Activated T-cell treated with anti-CD3 and anti-CD28 coated beads, Interleukin-2, amount 50 U/mL, for 24 hours (primary cell): Measurements from ENCODE around the gene RAPGEF4.

Experiments used
- DNase-seq: peaks from one replicate; pipeline ENCODE4 v3.0.0-alpha.2; 2020
- H3K27ac Mint-ChIP-seq: 2 replicates; pipeline ENCODE4 v1.8.0; 2020; ENCODE audit warnings: mild to moderate bottlenecking, mixed read lengths
- H3K27me3 Mint-ChIP-seq: 2 replicates; pipeline ENCODE4 v1.8.0; 2020; ENCODE audit warnings: mixed read lengths
- H3K36me3 Mint-ChIP-seq: 2 replicates; pipeline ENCODE4 v1.8.0; 2020; ENCODE audit warnings: low read depth, mixed read lengths
- H3K4me1 Mint-ChIP-seq: 2 replicates; pipeline ENCODE4 v1.8.0; 2020; ENCODE audit warnings: low read depth, mixed read lengths
- H3K4me3 Mint-ChIP-seq: 2 replicates; pipeline ENCODE4 v1.8.0; 2020; ENCODE audit warnings: mild to moderate bottlenecking, moderate library complexity, mixed read lengths
- H3K9me3 Mint-ChIP-seq: 2 replicates; pipeline ENCODE4 v1.8.0; 2020; ENCODE audit warnings: mixed read lengths

Gene RAPGEF4

DNA sequence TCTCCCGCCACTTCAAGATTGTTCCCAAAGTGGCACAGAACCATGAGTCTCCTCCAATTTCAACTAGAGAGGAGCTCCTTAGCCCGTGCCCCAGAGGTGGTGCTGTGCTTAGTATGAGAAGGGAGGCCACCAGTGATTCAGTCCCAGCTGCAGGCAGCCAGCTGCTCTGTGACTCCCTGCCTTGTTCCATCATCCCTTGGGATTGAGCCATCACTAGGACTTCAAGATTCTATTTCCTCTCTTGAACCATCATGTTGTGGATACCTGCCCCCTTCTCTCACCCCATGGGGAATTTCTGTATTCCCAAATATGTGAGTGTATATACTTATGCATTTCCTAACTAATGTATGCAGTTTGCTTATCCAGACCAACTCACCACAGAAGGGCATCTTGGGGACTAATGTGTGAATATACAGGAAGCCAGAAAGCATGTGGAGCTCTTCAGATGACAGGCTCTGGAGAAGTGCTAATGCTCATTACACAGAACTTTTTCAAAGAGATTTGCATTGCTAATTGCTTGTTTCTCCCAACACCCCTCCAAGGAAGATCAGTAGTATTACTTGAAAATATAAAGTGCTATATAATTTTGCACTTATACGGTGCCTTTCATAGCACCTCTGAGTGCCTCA is 229.0 kb downstream of the RAPGEF4 start:
- no peak overlapping the region for H3K27ac Mint-ChIP-seq

DNA sequence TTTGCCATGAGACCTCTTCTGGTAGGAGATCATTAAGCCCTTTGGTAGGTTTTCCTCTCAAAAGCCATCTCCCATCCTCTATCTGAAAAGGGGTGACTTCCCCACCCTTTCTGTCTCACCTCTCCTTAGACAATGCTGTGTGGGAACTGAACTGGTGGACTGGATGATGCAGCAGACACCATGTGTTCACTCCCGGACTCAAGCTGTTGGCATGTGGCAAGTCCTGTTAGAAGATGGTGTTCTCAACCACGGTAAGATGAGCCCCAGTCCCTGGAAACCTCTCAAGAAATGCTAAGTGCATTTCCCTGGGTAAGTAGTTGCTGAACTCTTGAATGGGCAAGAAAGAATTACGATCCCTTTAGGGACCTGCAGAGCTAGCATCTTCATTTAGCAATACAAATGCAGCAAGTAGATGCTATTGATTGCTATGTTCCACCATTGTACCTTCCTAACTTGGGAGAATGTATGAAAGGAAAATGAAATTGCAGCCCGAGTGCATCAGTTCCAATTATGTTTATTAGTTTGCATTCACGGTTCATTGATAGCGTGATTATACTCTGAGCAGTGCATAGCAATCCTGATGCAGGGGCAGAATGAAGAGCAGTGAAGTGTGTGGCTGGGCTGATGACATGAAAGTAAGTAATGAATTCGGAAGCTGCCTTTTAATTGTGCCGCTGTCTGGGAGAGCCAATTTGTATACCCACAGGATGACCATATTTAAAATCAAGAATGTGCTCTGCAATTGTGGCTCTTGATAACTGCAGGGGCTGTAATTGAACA is 230.0 kb downstream of the RAPGEF4 start:
- no peaks in the 10 kb centered on the region for H3K36me3 Mint-ChIP-seq

More for the DNA sequence above, 229.0 kb downstream of the RAPGEF4 start:
- no peaks in the 10 kb centered on the region for H3K9me3 Mint-ChIP-seq
- peaks cover 4% of the 10 kb centered on the region for H3K27me3 Mint-ChIP-seq
- H3K4me3 Mint-ChIP-seq: no peak overlapping the region
- no peaks in the 10 kb centered on the region for H3K36me3 Mint-ChIP-seq
- peaks cover 32% of the 10 kb centered on the region for H3K4me1 Mint-ChIP-seq
- no peak for DNase-seq

DNA sequence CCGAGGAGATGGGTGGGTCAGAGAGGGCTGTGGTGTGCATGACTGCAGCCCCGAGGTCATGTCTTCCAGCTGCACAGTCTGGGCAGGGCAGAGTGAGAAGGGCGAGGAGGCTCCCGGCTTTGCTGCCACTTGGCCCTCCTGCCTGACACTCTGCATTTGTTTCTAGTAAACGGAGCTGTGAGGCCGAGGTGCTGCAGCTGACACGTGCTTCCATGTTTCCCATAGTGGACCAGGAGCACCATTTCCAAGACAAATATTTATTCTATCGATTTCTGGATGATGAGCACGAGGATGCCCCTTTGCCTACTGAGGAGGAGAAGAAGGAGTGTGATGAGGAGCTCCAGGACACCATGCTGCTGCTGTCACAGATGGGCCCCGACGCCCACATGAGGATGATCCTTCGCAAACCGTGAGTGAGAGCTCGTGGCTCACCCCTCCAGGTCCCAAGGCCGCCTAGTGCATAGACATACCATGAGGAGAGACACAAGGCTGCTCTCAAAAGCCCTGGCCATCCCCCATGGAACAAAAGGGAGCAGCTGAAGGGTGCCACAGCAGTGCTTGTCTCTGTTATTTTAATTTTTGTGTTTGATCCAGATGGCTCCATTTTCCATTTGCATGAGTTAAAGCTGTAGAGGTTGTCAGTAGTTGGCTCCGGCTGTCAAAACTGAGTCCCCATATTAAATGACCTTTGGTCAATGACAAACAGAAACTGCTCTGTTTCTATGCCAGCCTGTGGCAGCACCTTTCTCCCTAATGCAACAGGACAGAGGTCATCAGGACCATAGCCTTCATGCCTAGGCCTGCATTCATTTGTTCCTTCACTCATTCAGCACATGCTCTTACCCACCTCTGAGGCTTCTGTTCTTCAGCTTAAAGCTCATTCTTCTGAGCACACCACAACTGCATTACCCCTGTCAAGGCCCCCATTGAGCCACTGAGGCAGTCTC is 231.7 kb downstream of the RAPGEF4 start:
- no peak for DNase-seq
- Mint-ChIP-seq H3K36me3 (no peaks in the 10 kb centered on the region), H3K9me3 (no peaks in the 10 kb centered on the region), H3K4me1 (peaks cover 38% of the 10 kb centered on the region), H3K4me3 (no peak overlapping the region), H3K27me3 (peaks cover 3% of the 10 kb centered on the region), H3K27ac (no peak overlapping the region)

More for the DNA sequence above, 230.0 kb downstream of the RAPGEF4 start:
- no peak for DNase-seq
- Mint-ChIP-seq H3K27me3 (peaks cover 3% of the 10 kb centered on the region), H3K4me1 (peaks cover 41% of the 10 kb centered on the region), H3K4me3 (no peak overlapping the region), H3K27ac (no peak overlapping the region), H3K9me3 (no peaks in the 10 kb centered on the region)

DNA sequence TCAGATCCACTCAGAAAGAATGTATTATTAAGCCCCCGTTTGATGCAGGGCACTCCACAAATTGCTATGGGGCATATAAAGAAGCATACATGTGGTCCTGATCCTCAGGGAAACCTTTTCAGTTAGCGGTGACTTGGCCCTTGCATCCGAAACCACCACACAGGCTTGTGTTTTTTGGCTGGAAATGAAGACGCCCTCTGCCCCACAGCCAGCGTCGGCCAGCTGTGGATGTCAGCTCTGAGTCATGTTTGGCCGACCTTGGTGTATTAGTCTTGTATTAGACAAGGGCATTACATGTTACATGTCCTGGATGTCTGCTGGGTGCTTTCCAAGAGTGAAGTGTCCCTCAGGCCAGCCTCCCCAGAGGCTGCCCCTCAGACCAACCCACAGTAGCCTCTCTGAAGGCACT is 232.4 kb downstream of the RAPGEF4 start:
- no peak for DNase-seq
- H3K27ac Mint-ChIP-seq: no peak overlapping the region
- peaks cover 30% of the 10 kb centered on the region for H3K4me1 Mint-ChIP-seq
- no peaks in the 10 kb centered on the region for H3K36me3 Mint-ChIP-seq
- H3K4me3 Mint-ChIP-seq: no peak overlapping the region
- H3K27me3 Mint-ChIP-seq: peaks cover 4% of the 10 kb centered on the region
- no peaks in the 10 kb centered on the region for H3K9me3 Mint-ChIP-seq

DNA sequence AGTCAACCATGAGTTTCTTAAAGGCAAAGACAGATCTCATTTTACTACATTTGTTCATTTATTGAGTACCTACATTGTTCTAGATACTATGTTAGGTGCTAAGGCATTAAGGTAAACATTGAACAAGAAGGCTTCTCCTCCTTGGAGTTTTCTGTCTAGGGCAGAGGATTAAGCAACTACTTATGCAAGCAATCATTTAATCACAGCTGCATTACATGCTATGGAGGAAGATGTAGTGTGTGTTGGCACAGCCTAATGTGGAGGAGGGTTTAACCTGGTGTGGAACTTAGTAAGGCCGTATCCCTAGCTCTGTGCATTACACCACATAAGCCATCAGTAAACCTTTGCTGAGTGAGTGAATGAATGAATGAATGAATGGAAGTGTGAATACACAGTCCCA is 233.5 kb downstream of the RAPGEF4 start:
- peaks cover 10% of the 10 kb centered on the region for H3K27me3 Mint-ChIP-seq
- DNase-seq: no peak
- H3K27ac Mint-ChIP-seq: no peak overlapping the region
- peaks cover 25% of the 10 kb centered on the region for H3K4me1 Mint-ChIP-seq
- no peak overlapping the region for H3K4me3 Mint-ChIP-seq
- H3K36me3 Mint-ChIP-seq: no peaks in the 10 kb centered on the region
- H3K9me3 Mint-ChIP-seq: no peaks in the 10 kb centered on the region

DNA sequence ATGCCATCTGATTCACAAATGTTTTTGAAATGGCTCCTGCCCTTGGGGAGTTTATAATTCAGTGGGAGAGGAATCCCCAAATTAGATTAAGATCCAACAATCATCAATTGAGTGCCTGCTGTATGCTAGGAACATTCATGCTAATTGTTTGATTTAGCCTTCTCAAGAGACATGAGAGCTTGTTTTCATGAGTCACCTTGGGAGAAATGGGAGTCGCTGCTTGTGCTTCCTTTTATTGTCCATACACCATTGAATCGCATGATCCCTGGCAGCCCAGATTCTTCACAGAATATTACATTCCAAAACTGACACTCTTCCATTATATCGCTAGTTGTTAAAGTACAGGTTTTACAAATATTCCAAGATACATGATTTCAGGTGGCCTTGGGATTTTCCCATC is 234.0 kb downstream of the RAPGEF4 start:
- Mint-ChIP-seq H3K36me3 (no peaks in the 10 kb centered on the region), H3K4me1 (peaks cover 25% of the 10 kb centered on the region), H3K9me3 (no peaks in the 10 kb centered on the region), H3K27ac (no peak overlapping the region), H3K27me3 (peaks cover 10% of the 10 kb centered on the region), H3K4me3 (no peak overlapping the region)
- DNase-seq: no peak

DNA sequence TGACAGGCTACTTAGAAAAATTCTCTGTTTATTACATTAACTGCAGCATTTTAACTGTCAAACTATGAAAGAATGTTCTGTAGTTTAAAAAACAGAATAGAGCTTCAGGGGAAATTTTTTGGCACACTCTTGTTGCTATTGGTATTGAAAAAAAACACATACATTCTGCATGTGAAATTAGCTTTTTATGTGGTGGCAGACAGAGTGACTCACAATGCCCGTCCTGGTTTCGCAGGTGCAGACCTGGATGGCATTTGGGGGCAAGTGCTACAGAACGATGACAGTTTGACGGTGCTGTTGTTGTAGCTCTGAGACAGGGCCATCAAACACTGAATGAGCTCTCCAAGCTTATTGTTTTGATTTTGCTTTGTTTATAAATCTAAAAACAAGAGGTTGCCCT is 235.0 kb downstream of the RAPGEF4 start:
- Mint-ChIP-seq H3K27ac (peak overlapping the region; percentile 67), H3K36me3 (no peaks in the 10 kb centered on the region), H3K27me3 (peaks cover 10% of the 10 kb centered on the region), H3K9me3 (no peaks in the 10 kb centered on the region), H3K4me1 (peaks cover 25% of the 10 kb centered on the region), H3K4me3 (peak overlapping the region; percentile 13)
- DNase-seq: no peak

DNA sequence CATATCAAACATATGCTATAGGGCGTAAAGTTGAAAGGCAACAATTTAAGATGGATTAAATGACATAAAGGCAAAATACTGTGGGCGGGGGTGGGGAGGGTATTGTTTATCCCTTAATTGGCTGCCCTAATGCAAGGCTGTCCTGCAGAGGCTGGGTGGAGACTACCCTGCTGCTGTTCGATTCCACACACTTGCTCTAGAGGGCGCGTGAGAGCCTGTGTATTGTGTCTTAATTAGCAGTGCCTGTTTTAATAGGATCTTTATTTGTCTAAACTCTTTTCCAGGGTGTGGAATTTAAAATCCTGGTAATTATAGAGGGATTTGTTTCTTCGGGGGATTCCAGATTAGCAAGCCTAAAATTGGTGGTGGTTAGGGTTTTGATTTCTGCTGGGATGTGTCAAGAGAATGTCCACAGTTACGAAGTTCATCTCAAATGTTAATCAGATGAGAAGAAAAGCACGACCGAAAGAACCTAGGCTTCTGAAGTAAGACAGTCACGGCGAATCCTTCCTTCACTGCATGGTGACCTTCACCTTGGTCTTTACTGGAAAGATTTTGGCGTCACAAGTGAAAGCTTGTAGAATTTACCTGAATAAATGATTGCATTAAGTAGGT is 236.5 kb downstream of the RAPGEF4 start:
- no peaks in the 10 kb centered on the region for H3K36me3 Mint-ChIP-seq
- no peaks in the 10 kb centered on the region for H3K9me3 Mint-ChIP-seq
- no peak overlapping the region for H3K27ac Mint-ChIP-seq
- peak; percentile 52 for DNase-seq
- H3K4me1 Mint-ChIP-seq: peaks cover 25% of the 10 kb centered on the region
- H3K27me3 Mint-ChIP-seq: peaks cover 19% of the 10 kb centered on the region
- H3K4me3 Mint-ChIP-seq: no peak overlapping the region

DNA sequence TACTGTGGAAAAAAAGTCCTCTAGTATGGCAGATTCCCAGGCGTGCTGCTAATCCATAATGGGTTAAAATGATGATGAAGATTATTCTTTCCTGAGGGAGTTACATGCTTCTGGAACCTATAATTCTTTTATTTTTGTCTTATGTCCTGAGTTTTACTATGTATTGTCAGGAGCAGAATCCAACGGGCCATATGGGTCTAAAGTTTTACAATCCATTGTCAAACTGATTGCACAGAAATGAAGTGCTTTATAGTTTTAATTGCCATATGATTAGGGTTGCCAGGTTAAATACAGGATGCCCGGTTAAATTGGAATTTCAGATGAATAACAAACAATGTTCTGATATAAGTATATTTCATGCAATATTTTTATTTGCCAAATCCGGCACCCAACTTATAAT is 239.1 kb downstream of the RAPGEF4 start:
- H3K4me3 Mint-ChIP-seq: no peak overlapping the region

DNA sequence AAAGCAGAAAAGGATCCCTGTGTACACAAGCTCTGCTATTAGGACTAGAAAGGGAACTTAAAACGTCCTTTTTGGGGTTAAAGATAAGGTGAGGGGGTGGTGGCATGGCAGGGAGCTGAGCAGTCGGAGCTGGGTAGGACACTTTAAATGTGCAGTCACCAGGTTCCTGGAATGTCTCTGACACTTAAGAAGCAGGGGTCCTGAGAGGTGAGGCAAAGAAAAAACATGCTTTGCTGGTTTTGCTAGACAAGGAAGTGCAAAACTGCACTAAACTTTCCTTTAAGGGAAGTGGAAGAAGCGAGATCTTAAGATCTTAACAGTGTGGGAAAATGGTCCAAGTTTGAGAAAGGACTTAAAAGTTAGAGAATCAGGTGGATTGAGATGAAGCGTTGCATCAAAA is 240.5 kb downstream of the RAPGEF4 start:
- H3K27ac Mint-ChIP-seq: no peak overlapping the region

More for the DNA sequence above, 239.1 kb downstream of the RAPGEF4 start:
- H3K4me1 Mint-ChIP-seq: peaks cover 37% of the 10 kb centered on the region
- H3K27ac Mint-ChIP-seq: no peak overlapping the region
- peaks cover 33% of the 10 kb centered on the region for H3K27me3 Mint-ChIP-seq
- H3K36me3 Mint-ChIP-seq: no peaks in the 10 kb centered on the region
- no peaks in the 10 kb centered on the region for H3K9me3 Mint-ChIP-seq
- no peak for DNase-seq

DNA sequence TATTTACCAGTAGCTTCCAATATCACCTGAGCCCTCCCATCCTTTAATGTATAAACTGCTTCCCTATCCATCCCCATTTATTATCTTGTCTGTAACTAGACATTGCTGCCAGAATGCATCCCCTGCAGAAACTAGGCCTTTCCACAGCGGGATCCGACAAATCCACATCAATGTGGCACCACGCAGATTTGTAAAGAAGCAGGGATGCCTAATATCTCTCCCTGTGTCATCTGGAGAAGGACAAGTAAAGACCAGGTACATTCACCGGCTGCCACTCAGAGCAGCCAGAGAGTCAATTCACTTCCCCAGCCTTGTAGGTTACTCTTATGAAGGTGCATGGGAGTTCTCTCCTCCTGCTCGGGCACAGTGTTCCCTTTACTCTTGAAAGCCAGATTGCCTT is 241.2 kb downstream of the RAPGEF4 start:
- no peak for DNase-seq
- Mint-ChIP-seq H3K9me3 (no peaks in the 10 kb centered on the region), H3K27ac (peak overlapping the region; percentile 38), H3K27me3 (peaks cover 43% of the 10 kb centered on the region), H3K4me1 (peaks cover 17% of the 10 kb centered on the region), H3K36me3 (no peaks in the 10 kb centered on the region), H3K4me3 (no peak overlapping the region)

More for the DNA sequence above, 240.5 kb downstream of the RAPGEF4 start:
- peaks cover 23% of the 10 kb centered on the region for H3K4me1 Mint-ChIP-seq
- no peaks in the 10 kb centered on the region for H3K36me3 Mint-ChIP-seq
- no peak overlapping the region for H3K4me3 Mint-ChIP-seq
- H3K9me3 Mint-ChIP-seq: no peaks in the 10 kb centered on the region
- H3K27me3 Mint-ChIP-seq: peaks cover 38% of the 10 kb centered on the region
- DNase-seq: no peak

DNA sequence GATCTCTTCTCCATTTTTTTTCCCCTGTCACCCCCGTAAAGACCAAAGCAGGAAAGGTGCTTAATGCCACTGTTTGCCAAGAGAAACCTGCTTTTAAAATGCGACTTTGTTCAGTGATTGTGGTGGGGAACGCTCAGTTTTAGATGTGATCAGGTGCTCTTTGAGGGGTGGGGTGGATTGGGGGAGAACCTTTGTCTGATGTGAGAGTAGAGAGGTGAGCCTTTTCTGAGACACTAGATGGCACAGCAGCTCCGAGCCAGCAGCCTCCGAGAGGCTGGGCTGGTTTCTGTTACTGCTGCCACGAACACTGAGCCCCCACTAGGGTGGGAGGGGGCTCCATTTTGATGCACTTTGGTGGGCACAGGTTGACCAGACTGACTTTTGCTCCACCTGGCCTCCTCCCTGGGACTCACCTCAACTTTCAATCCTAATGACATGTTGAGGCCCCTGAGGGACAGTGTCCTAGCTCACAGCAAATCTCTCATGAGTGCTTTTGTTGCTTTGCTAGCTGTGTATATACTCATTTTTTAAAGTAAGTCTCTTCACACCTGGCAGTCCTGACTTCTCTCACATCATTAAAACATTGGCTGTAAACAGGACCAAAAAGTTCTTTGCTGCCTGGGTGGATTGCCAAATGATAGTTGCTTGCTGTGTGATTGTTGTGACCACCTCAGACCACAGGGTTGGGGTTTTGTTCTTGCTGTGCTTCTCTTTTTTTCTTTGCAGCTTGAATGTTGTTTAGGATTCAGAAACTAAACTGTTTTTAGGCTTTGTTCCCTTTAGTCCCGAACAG is 241.8 kb downstream of the RAPGEF4 start:
- Mint-ChIP-seq H3K36me3 (no peaks in the 10 kb centered on the region), H3K27me3 (peaks cover 41% of the 10 kb centered on the region), H3K4me3 (no peak overlapping the region), H3K4me1 (peaks cover 17% of the 10 kb centered on the region), H3K27ac (peak overlapping the region; percentile 57), H3K9me3 (no peaks in the 10 kb centered on the region)
- no peak for DNase-seq

DNA sequence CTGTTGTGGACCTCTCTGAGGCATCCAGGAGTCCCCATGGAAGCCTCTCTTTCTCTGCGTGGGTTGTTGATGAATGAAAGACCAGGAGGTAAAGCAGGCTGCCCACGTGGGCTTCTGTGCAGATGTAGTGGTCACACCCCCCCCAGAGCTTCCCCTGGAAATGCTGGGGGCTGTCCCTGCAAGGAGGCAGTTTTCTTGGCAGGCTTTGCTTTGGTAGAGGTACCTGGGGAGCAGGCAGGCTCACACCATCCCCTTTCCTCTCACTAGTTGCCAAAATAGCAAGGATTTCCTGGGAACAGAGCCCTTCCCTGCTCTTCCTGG is 242.4 kb downstream of the RAPGEF4 start:
- peaks cover 17% of the 10 kb centered on the region for H3K4me1 Mint-ChIP-seq
- peaks cover 44% of the 10 kb centered on the region for H3K27me3 Mint-ChIP-seq
- H3K27ac Mint-ChIP-seq: peak overlapping the region; percentile 57
- no peak overlapping the region for H3K4me3 Mint-ChIP-seq
- DNase-seq: no peak
- no peaks in the 10 kb centered on the region for H3K9me3 Mint-ChIP-seq
- H3K36me3 Mint-ChIP-seq: no peaks in the 10 kb centered on the region
